ENCODE results near the gene PCSK5.

DNA sequence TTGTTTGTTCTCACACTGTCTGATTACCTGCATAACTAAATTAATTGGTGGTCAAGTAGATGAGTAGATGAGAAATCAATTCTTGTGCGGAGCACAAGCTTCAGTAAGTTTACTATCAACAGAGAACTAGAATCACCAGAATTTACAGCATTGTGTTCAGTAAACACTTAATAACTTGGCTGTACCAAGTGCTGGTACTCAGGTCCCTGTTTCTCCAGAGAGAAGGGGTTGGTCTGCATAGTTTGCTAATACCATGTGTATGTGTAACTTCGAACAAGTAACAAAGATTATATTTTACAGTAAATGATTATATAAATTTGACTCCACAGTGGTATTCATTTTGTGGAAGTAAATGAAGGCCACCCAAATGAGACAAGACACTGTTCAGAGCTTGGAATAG lies 146.3 kb downstream of the PCSK5 start:
- TF ChIP-seq, protein P1, sequence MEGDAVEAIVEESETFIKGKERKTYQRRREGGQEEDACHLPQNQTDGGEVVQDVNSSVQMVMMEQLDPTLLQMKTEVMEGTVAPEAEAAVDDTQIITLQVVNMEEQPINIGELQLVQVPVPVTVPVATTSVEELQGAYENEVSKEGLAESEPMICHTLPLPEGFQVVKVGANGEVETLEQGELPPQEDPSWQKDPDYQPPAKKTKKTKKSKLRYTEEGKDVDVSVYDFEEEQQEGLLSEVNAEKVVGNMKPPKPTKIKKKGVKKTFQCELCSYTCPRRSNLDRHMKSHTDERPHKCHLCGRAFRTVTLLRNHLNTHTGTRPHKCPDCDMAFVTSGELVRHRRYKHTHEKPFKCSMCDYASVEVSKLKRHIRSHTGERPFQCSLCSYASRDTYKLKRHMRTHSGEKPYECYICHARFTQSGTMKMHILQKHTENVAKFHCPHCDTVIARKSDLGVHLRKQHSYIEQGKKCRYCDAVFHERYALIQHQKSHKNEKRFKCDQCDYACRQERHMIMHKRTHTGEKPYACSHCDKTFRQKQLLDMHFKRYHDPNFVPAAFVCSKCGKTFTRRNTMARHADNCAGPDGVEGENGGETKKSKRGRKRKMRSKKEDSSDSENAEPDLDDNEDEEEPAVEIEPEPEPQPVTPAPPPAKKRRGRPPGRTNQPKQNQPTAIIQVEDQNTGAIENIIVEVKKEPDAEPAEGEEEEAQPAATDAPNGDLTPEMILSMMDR (IDR thresholded peaks at IDR 0.05): no peak
- no peak for TF ChIP-seq EZH2 (IDR thresholded peaks at IDR 0.05; ENCODE audit: borderline replicate concordance, insufficient read depth, low read depth, low read length, poor library complexity, severe bottlenecking)
